ENCODE measurements around the gene AHI1. TPM values are rescaled to one million over a fixed set of nuclear protein-coding genes. Genes with fewer than 3 reads are reported as not detected.

The AHI1 gene
- total RNA-seq, 2 donors from 2014 or later = 16.4 to 49.6 TPM

GRCh38 chr6:135525594-135525993 lies 28.1 kb upstream of the AHI1 start:
- H3K36me3 Mint-ChIP-seq = no peaks in the 10 kb centered on the region
- H3K4me1 Mint-ChIP-seq (ENCODE audit: low read depth in 2 of 2) = peaks cover 8% of the 10 kb centered on the region in 2 donors
- no peaks in the 10 kb centered on the region for H3K27me3 Mint-ChIP-seq
- H3K4me3 Mint-ChIP-seq = no peak overlapping the region
- ATAC-seq (no peak), DNase-seq (ENCODE audit: low spot score) (no peak)
- H3K27ac Mint-ChIP-seq = no peak overlapping the region
- H3K9me3 Mint-ChIP-seq = no peaks in the 10 kb centered on the region

GRCh38 chr6:135522965-135523692 lies 25.6 kb upstream of the AHI1 start:
- H3K4me1 Mint-ChIP-seq (ENCODE audit: low read depth in 2 of 2) = peaks cover 8% of the 10 kb centered on the region in 2 donors
- ATAC-seq (peak; percentile 59 to 74), DNase-seq (ENCODE audit: low spot score) (no peak)
- H3K9me3 Mint-ChIP-seq = no peaks in the 10 kb centered on the region
- no peak overlapping the region for H3K4me3 Mint-ChIP-seq
- no peak overlapping the region for H3K27ac Mint-ChIP-seq
- H3K36me3 Mint-ChIP-seq = no peaks in the 10 kb centered on the region
- peaks cover 0 to 4% of the 10 kb centered on the region in 2 donors for H3K27me3 Mint-ChIP-seq

GRCh38 chr6:135521431-135521830 lies 23.9 kb upstream of the AHI1 start:
- ATAC-seq = no peak
- no peaks in the 10 kb centered on the region for H3K9me3 Mint-ChIP-seq
- peaks cover 8% of the 10 kb centered on the region in 2 donors for H3K4me1 Mint-ChIP-seq (ENCODE audit: low read depth in 2 of 2)

GRCh38 chr6:135520781-135521180 lies 23.2 kb upstream of the AHI1 start:
- ATAC-seq (no peak), DNase-seq (ENCODE audit: low spot score) (no peak)
- peaks cover 8% of the 10 kb centered on the region in 2 donors for H3K4me1 Mint-ChIP-seq (ENCODE audit: low read depth in 2 of 2)
- H3K4me3 Mint-ChIP-seq = no peak overlapping the region
- H3K9me3 Mint-ChIP-seq = no peaks in the 10 kb centered on the region
- H3K36me3 Mint-ChIP-seq = no peaks in the 10 kb centered on the region
- H3K27me3 Mint-ChIP-seq = peaks cover 0 to 4% of the 10 kb centered on the region in 2 donors
- H3K27ac Mint-ChIP-seq = no peak overlapping the region

More at GRCh38 chr6:135521431-135521830, 23.9 kb upstream of the AHI1 start:
- Mint-ChIP-seq H3K4me3 (no peak overlapping the region), H3K27ac (no peak overlapping the region), H3K36me3 (no peaks in the 10 kb centered on the region), H3K27me3 (peaks cover 0 to 4% of the 10 kb centered on the region in 2 donors)
- no peak for DNase-seq (ENCODE audit: low spot score)

- no peaks in the 10 kb centered on the region for H3K36me3 Mint-ChIP-seq
- DNase-seq (ENCODE audit: low spot score) (no peak), ATAC-seq (peak; percentile 43 to 81)
- no peak overlapping the region for H3K4me3 Mint-ChIP-seq
- no peak overlapping the region for H3K27ac Mint-ChIP-seq
- no peaks in the 10 kb centered on the region for H3K9me3 Mint-ChIP-seq
- H3K4me1 Mint-ChIP-seq (ENCODE audit: low read depth in 2 of 2) = peaks cover 8% of the 10 kb centered on the region in 2 donors
- peaks cover 0 to 4% of the 10 kb centered on the region in 2 donors for H3K27me3 Mint-ChIP-seq
Measured at GRCh38 chr6:135519348-135519747, 21.8 kb upstream of the AHI1 start.

- ATAC-seq (no peak), DNase-seq (ENCODE audit: low spot score) (no peak)
- H3K4me1 Mint-ChIP-seq (ENCODE audit: low read depth in 2 of 2) = no peaks in the 10 kb centered on the region
- peaks cover 0 to 4% of the 10 kb centered on the region in 2 donors for H3K27me3 Mint-ChIP-seq
- H3K27ac Mint-ChIP-seq = no peak overlapping the region
- H3K4me3 Mint-ChIP-seq = no peak overlapping the region
- no peaks in the 10 kb centered on the region for H3K36me3 Mint-ChIP-seq
- no peaks in the 10 kb centered on the region for H3K9me3 Mint-ChIP-seq
Measured at GRCh38 chr6:135517527-135517926, 20.0 kb upstream of the AHI1 start.

GRCh38 chr6:135514706-135515105 lies 17.2 kb upstream of the AHI1 start:
- no peak overlapping the region for H3K27ac Mint-ChIP-seq
- no peak overlapping the region for H3K4me3 Mint-ChIP-seq
- H3K36me3 Mint-ChIP-seq = no peaks in the 10 kb centered on the region
- peaks cover 0 to 8% of the 10 kb centered on the region in 2 donors for H3K27me3 Mint-ChIP-seq
- no peak for ATAC-seq
- no peak for DNase-seq (ENCODE audit: low spot score)
- no peaks in the 10 kb centered on the region for H3K4me1 Mint-ChIP-seq (ENCODE audit: low read depth in 2 of 2)
- no peaks in the 10 kb centered on the region for H3K9me3 Mint-ChIP-seq

- ATAC-seq = peak; percentile 72 to 75
- Mint-ChIP-seq H3K27me3 (no peaks in the 10 kb centered on the region), H3K4me1 (ENCODE audit: low read depth in 2 of 2) (peaks cover 0 to 6% of the 10 kb centered on the region in 2 donors), H3K4me3 (peak overlapping the region; percentile 40), H3K36me3 (no peaks in the 10 kb centered on the region), H3K27ac (no peak overlapping the region), H3K9me3 (no peaks in the 10 kb centered on the region)
- DNase-seq (ENCODE audit: low spot score) = no peak
Measured at GRCh38 chr6:135506270-135506997, 8.9 kb upstream of the AHI1 start.

- ATAC-seq (no peak), DNase-seq (ENCODE audit: low spot score) (no peak)
- Mint-ChIP-seq H3K4me1 (ENCODE audit: low read depth in 2 of 2) (peaks cover 0 to 6% of the 10 kb centered on the region in 2 donors), H3K4me3 (no peak overlapping the region), H3K36me3 (no peaks in the 10 kb centered on the region), H3K27me3 (no peaks in the 10 kb centered on the region), H3K9me3 (no peaks in the 10 kb centered on the region), H3K27ac (no peak overlapping the region)
Measured at GRCh38 chr6:135505648-135506047, 8.1 kb upstream of the AHI1 start.

GRCh38 chr6:135505222-135505621 lies 7.7 kb upstream of the AHI1 start:
- H3K4me1 Mint-ChIP-seq (ENCODE audit: low read depth in 2 of 2) = peaks cover 0 to 6% of the 10 kb centered on the region in 2 donors
- no peak overlapping the region for H3K4me3 Mint-ChIP-seq
- ATAC-seq (no peak), DNase-seq (ENCODE audit: low spot score) (no peak)
- no peak overlapping the region for H3K27ac Mint-ChIP-seq
- no peaks in the 10 kb centered on the region for H3K36me3 Mint-ChIP-seq
- no peaks in the 10 kb centered on the region for H3K27me3 Mint-ChIP-seq
- no peaks in the 10 kb centered on the region for H3K9me3 Mint-ChIP-seq

- Mint-ChIP-seq H3K4me3 (no peak overlapping the region), H3K27me3 (no peaks in the 10 kb centered on the region), H3K4me1 (ENCODE audit: low read depth in 2 of 2) (peaks cover 0 to 6% of the 10 kb centered on the region in 2 donors), H3K27ac (no peak overlapping the region), H3K9me3 (no peaks in the 10 kb centered on the region), H3K36me3 (no peaks in the 10 kb centered on the region)
- no peak for DNase-seq (ENCODE audit: low spot score)
- no peak for ATAC-seq
Measured at GRCh38 chr6:135504734-135505133, 7.2 kb upstream of the AHI1 start.

- no peaks in the 10 kb centered on the region for H3K27me3 Mint-ChIP-seq
Measured at GRCh38 chr6:135503703-135504475, 6.3 kb upstream of the AHI1 start.

GRCh38 chr6:135499441-135500340 lies 2.2 kb upstream of the AHI1 start:
- H3K27ac Mint-ChIP-seq = no peak overlapping the region
- ATAC-seq (no peak), DNase-seq (ENCODE audit: low spot score) (no peak)
- no peaks in the 10 kb centered on the region for H3K27me3 Mint-ChIP-seq
- peaks cover 8 to 11% of the 10 kb centered on the region in 2 donors for H3K4me1 Mint-ChIP-seq (ENCODE audit: low read depth in 2 of 2)
- H3K9me3 Mint-ChIP-seq = no peaks in the 10 kb centered on the region
- peaks cover 7% of the 10 kb centered on the region for H3K36me3 Mint-ChIP-seq
- H3K4me3 Mint-ChIP-seq = no peak overlapping the region

More at GRCh38 chr6:135503703-135504475, 6.3 kb upstream of the AHI1 start:
- Mint-ChIP-seq H3K27ac (no peak overlapping the region), H3K4me3 (no peak overlapping the region), H3K9me3 (no peaks in the 10 kb centered on the region), H3K4me1 (ENCODE audit: low read depth in 2 of 2) (peaks cover 0 to 6% of the 10 kb centered on the region in 2 donors), H3K36me3 (no peaks in the 10 kb centered on the region)
- ATAC-seq (no peak), DNase-seq (ENCODE audit: low spot score) (no peak)
